Hematopoietic multipotent progenitor cell treated with erythropoietin and hydrocortisone succinate and interleukin-3 and kit ligand, for 17 days (in vitro differentiated cells): ENCODE results near the gene ZRSR2.
"Not testable (repeated sequence)": the region's sequence is repeated elsewhere in the genome, so short reads cannot be mapped to it uniquely, and the experiment has no call there.

Source experiments
- DNase-seq: peaks from one replicate; pipeline ENCODE4 v3.0.0-alpha.2; 2015; ENCODE audit warnings: low spot score

ZRSR2 gene

DNA sequence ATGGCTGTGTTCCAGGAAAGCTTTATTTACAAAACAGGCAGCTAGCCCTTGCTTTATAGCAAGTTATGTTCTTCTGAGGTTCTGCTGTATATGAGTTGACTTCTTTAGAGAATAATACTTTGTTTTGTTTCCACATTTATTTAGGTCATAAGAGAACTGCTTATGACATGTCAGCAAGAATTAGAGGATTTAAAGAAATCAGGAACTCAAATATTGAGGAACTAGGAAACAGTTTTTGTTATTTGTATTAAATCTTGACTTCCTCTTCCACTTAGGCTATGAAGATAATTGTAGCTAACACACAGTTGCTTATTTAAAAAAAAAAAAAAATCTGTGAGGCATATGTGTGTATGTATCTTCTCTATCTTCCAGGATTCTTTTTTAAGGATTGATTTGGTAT, 14.3 kb downstream of the ZRSR2 start:
- no peak for DNase-seq

DNA sequence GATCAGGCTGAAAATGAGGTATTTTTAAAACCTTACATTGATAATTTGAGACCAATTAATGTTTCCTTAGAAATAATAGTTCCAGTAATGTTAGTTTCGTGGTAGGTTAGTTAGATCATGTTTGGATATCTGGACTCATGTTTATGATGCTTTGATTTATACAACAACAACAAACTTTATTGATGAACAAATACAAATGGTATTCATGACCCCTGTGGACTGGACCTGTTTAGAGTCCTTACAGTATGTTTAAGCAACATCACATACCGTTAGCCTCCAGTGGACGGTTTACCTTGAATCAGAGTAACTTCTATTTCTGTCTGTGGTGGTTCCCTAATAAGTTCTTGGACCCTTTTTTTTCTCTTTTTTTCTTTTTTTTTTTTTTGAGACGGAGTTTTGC, 18.0 kb downstream of the ZRSR2 start:
- DNase-seq: no peak

DNA sequence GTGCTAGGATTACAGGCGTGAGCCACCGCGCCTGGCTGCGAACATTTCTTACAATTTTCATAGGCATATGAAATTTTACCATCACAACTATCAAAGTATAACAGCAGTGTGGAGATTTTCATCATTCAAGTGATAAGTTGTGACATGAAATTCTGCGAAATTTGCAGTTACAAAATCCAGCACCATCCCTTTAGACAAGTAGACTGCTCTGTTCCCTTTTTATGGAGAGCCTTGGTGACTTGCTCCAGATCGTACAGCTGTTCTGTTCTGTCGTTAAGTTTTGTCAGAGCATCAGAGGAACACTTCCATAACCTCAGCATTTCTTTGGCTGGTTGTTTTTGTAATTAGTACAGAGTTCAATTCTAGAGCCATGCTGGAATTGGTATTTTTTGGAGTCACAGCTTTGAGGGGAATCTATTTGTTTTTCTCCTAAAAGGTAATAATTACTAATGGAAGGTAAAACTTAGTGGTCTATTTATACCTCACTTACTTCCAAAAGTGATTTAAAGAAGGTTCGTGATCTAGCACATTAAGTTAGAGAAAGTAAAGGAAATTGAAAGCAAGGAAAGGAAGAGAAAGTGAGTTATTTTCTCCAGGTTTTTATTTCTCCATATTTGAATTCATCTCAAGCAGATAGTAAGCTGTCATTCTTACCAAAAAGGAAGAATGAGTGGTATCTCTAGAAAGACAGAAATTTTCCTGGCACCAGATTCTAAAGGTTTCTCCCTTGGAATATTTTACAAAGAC, 22.1 kb downstream of the ZRSR2 start:
- no peak for DNase-seq

DNA sequence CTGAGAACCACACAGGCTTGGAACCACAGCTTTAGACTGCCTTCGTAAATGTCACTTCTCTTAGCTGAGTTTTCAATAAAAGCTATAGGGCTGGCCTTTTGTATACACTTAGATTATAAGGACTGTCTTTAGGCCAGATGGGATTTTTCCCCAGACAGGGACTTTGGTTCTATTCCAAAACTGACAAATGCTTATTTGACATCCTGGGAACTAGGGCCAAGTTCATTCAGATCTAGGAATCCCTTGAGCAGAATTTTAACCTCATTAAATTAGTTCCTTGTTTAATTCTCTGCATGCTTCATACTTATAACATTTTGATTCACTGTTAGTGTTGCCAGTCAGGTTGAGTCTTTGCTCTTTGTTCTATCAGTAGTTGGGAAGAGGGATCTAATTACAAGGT, 23.1 kb downstream of the ZRSR2 start:
- DNase-seq: no peak

DNA sequence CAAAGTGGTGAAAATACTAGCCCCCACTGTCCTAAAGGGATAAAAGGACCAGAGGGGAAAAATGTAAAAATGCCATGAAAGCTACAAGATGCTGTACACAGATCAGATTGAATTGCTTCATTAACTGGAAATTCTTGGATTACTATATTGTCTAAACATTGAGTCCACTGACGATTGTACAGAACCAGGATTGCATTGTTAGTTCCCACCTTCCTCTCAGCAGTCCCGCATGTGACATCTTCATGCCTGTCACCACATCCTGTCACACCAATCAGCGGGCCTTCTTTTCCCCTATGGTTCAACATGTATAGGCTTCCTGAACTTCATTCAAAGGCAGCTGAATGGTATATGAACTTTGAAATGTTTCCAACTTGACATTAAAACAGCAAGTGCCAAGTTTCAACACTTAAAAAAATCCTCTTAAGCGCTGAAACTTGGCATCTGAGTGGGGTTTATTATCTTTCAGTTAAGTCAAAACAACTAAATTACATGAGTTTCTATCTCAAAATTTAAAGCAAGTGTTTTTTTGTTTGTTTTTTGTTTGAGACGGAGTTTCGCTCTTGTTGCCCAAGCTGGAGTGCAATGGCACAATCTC, 24.6 kb downstream of the ZRSR2 start:
- DNase-seq: no peak

DNA sequence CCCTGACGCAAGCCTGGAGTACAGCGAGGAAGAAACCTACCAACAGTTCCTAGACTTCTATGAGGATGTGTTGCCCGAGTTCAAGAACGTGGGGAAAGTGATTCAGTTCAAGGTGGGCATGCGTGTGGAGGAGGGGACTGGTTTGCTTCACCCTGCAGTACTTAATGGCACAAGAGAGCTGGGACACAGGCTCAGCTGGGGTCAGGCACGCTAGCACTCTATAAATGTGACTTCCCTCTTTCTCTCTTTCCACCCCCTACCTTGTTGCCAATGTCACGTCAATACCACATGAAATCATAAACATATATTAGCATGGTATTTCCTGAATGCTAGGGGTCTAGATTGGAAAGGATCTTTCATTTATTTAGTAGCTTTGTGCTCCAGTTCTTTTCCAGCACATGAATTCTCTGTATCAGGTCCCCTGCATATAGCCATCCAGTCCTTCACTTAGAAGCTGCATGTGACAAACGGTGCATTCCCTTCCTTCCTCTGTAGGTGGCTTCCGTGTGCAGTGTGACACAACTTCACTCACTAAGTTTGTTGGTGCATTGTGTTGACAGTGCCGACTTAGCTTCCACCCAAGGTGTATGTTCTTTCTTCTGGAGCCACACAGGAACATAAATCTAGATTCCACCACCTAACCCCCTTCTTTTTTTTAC, 25.6 kb downstream of the ZRSR2 start:
- DNase-seq: peak; percentile 7

DNA sequence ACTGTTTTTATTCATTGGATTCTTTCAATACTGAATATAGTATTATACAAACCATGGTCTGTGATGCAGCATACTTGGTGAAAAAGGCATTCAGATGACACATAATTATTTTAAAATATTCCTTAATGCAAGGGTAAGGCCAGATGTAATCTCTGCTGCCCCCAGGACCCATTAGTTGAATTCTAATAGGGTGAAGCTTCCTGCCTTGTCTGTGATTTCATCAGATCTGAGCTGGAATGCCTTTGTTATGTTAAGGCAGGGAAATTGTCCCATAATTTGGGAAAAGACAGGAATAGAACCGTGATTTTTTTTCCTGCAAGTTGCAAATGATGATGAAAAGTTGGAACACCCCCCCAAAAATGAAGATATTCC, 26.1 kb downstream of the ZRSR2 start:
- no peak for DNase-seq

DNA sequence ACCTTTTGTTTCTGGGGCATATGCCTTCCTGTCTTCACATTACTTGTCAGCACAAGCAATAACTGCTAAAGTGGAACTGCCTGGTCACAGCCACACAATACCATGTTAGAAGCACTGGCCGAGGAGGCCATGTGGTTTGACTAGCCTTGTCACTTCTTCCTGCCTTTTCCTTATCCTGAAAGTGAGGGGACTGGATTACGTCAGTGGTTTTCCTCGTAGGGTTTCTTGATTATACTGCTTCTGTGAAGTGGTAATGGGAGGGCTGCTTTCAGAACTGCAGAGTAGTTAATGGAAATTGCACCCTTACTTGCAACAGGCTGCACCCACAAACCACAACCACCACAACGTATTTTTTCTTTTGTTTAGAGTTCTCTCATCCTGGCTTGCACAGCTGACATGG, 26.6 kb downstream of the ZRSR2 start:
- DNase-seq: no peak

DNA sequence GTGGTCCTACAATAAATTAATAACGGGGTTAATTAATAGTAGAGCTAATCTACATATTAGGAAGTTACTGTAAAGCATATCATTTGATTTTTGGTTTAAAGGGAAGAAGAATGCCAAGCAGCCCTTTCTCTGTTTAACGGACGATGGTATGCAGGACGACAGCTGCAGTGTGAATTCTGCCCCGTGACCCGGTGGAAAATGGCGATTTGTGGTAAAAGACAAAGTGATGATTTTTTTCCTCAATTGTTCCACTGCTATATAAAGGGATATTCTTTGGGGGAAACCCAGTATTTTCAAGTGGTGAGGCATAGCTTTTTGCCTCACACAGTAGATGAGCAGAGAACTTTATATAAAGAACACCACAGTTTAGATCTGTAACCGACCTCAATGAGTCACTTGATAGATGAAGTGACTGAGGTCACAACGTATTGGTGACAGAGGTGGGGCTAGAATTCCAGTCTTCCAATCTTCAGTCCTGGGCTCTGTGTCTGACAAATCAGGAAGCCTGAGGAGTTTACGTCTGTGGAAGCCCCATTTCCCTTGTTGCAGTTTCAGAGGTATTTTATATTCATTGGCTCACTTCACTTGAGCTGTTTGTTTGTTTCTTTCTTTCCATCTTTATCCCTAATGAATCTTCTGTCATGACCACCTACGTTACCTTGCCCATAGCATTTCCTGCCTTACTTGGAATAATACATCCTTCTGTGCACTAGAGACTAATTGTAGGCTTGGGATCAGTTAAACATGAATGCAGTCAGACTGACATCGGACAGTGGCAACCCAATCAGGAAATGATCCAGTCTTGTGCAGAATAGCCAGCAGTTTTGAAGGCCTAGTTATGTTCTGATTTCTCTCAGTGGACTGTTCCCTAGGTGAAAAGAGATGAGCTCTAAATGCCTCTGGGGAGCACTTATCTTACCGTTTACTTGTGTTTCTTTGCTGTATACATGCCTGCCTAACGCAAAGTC, 30.1 kb downstream of the ZRSR2 start:
- no peak for DNase-seq

DNA sequence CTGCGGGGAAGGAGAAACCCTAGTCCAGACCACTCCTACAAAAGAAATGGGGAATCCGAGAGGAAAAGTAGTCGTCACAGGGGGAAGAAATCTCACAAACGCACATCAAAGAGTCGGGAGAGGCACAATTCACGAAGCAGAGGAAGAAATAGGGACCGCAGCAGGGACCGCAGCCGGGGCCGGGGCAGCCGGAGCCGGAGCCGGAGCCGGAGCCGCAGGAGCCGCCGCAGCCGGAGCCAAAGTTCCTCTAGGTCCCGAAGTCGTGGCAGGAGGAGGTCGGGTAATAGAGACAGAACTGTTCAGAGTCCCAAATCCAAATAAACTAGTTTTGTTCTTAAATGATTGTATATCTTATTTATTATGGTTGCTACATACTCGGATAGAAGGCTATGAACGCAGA, 32.6 kb downstream of the ZRSR2 start:
- DNase-seq: no peak

DNA sequence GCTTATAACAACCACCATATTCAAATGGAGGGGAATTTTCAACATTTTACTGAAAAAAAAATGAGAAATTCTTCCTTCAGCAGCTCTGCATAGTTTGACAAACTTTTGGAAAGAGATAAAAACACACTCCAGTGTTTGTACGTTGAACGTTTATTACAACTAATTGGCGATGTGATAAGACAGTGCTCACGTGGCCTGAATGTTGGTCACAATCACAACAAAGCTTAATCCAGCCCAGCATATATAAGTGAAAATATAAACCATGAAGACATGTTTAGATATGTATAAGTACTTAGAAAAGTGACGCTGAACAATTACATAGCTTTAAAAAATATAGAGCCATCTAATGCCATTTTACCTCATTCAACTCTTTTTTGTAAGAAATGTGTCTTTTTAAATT, 35.7 kb downstream of the ZRSR2 start:
- no peak for DNase-seq

DNA sequence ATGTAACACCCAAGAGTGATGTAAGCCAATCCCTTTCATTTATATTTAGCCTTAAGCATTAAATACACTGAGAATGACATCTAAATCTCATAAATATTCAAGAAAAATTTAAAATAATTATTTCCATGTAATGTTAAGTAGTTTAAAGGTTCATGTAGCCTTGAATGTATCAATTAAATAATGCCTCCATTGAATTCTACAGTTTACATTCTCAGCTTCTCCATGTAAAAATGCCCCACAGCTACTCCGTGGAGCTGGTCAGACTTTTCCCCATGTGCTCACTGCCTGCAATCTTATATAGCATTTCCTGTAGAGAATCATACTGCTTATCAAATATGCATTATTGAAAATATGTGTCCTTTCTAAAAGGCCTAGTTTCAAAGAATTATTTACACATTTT, 38.9 kb downstream of the ZRSR2 start:
- no peak for DNase-seq

DNA sequence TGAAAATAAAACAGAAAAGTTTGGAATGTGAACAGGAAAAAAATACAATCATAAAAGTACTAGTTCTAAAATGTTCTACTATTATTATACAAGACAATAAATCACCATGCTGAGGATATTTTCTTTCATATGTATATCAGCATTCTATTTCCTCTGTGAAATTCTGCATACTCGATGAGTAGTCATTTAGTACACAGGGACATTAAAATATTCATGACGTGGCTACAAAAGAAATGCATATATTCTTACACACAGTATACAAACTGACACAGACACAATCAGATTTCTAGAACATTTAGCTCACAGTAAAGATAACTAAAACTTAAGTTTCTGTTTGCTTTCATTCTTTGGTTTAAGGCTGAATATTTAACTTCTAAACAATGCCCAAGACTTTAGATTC, 41.1 kb downstream of the ZRSR2 start:
- not testable (repeated sequence) for DNase-seq

DNA sequence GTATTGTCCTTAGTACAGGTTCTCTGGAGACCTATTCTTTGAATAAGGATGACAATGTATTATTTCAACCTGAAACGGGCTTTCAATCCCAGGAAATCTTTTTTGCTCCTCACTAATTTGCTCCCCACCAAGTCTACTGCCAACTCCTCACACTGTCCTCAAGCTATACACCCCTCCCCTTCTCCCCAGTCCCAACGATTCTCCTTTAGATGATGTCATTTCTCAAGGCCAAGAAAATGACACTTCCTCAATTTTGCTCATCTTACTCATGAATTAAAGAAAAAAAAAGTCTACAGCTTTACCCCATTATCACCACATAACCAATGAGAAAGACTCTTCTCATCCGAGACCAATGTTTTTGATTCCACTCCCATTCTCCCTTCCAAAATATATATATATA, 43.8 kb downstream of the ZRSR2 start:
- no peak for DNase-seq

DNA sequence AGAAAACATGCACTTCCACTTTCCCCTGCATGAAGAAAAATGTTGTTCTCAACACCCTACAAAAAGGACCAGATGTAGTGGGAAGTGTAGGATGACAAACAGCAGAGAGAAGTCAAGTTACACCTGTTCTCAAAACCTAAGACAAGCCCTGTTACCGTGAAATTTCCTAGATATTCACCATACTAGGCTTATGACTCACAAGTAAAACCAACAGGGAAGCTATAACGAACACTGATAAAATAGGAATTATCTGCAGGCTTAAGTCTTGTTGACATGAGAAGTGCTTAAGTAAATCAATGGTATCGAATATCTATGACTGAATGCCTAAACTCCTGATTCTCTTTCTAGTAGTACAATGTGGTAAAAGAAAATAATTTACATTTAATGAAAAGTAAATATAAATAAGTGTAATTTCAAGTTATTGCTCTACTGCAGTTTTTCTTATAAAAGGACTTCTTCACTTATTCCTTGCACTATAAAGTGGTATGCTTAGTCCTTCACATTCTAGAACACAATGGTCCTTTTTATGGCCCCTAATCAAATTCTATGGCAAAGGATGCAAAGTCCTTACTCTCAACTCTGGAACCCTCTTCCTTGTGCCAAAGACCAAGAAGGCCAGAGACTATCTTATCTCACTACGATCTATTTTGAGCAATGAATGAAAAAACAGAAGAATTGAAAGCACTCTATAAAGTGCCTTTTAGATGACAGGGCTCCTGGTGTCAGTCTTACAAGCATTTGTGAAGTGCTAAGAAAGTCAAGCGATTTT, 44.7 kb downstream of the ZRSR2 start:
- no peak for DNase-seq

DNA sequence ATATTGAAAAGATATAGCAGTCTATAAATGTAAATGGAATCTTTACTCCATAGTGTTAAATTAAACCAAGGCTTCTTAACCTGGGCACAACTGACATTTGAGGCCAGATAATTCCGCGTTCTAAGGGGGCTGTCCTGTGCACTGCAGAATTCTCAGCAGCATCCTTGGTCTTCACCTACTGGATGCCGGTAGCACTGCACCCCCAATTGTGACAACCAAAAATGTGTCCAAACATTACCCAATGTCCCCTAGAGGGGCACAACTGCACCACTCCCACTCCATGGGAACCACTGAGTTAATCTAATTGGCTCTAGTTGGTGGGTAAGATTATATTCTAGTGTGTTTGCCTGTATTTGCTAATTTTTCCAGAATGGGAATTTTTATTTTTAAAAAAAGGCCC, 47.7 kb downstream of the ZRSR2 start:
- no peak for DNase-seq

DNA sequence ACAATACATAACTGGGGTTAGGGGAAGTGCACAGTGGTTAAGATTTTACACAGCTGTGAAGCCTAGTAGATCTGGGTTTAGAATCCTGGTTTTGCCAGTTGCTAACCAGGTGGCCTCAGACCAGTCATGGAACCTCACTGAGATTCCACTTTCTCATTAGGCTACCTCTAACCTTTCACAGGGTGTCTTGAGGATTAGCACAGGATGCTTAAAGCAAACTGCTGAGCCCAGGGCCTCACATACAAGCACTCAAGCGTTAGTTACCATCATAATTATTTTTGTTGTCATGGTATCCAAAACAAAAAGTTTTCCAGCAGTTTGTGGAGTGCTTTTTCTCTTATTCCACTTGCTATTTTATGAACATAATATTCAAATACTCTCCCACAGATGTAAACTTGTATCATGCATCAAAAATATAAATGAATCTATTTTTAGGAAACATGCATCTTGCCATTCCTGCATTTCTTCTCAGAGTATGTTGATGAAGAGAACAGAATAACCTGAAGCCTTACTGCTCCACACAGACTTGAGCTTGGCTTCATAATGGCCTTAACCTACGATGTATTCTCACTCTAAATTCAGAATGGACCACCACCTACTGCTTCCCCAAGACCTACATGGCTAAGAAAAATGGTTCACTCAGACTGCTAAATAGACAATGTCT, 51.7 kb downstream of the ZRSR2 start:
- no peak for DNase-seq

DNA sequence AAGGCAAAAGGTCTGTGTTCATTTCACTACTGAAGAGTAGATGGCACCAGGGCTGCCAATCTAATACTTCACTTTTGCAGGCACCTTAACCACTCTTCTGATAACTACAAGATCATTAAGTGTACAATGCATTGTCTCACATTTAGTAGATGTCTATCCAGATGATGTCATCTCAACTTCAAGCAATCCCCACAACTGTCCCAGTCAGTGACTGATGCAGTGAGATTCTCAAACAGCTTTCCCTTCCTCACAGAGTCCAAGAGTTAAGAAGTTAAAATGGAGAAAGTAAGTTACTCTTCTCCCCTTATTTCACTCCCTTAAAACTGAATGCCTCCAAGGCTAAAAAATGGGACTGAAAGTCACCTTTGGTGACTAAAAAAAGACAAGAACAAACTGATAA, 53.7 kb downstream of the ZRSR2 start:
- DNase-seq: no peak

DNA sequence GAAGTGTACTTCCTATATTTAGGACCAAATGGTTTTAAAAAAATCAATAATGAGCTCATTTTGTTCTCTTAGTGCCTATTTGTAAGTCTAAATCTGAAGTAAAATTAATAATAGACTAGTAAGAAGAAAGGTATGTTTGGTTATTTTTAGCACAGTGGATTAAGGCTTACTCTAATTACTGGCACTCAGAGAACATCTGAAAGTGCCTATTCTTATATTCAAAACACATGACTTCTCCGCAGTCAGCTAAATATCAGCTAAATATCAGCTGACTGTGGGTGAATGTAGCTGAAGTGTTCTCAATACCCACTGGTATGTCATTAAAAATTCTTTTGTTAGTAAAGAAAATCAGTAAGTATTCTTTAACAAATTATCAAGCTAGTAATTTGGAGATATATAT, 58.3 kb downstream of the ZRSR2 start:
- DNase-seq: no peak

DNA sequence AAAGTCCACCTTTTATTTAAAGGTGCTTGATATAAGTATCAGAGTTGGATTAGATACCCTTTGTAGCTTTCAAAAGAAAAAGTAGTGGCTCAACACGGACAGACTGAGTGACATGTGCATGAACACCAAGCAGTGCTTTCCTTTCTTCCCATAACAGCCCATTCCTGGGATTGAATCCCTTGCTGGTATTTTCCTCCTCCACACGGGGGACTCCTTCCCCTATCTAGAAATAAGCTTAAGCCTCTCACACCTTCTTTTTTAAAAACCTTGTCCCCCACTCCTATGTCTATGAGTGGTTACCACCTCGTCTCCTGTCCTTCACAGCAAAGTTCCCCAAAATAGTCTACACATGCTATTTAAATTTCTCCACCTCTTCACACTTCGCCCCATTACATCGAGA, 59.3 kb downstream of the ZRSR2 start:
- DNase-seq: no peak

DNA sequence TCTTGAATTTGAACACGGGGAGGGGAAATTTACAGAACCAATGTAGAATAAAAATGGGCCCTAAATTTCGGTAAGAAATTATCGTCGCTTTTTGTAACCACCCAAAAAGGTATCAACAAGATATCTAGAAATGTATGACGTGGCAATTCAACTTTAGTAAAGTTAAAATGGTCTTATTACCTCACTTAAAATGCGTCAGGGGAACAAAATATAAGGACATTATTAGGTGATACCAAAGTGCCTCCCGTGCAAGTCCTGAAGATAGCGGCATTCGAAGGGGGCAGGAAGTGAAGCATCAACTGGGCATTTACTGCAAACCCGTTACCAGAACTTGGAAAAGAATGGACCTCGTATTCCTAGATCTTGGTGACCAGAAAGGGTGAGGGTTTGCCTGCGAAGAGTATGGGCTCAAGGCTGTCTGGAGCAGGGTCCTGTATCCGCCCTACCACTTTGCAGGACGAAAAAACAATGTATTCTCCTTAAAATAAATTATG, 63.3 kb downstream of the ZRSR2 start:
- peak; percentile 5 for DNase-seq
